Osteoblast (primary cell): ENCODE results near the gene EPB42. TPM values are rescaled to one million over a fixed set of nuclear protein-coding genes. Genes with fewer than 3 reads are reported as not detected.

Experiments used
- DNase-seq: peaks from one replicate; pipeline ENCODE4 v3.0.0; 2011; ENCODE audit warnings: low spot score, mixed read lengths; ENCODE audit not compliant: insufficient read length; ENCODE audit errors: missing footprints
- H2AFZ ChIP-seq: 2 replicates; pipeline ENCODE4 v1.6.0; 2011; ENCODE audit warnings: mild to moderate bottlenecking, low read length
- H3K27ac ChIP-seq: 2 replicates; pipeline ENCODE4 v1.5.1; 2011; ENCODE audit warnings: mild to moderate bottlenecking, low read depth, low read length, moderate library complexity
- H3K27me3 ChIP-seq: 2 replicates; pipeline ENCODE4 v1.6.0; 2012; ENCODE audit warnings: mild to moderate bottlenecking, control low read depth, inconsistent platforms, low read length, moderate library complexity; ENCODE audit not compliant: insufficient read depth
- H3K36me3 ChIP-seq: 2 replicates; pipeline ENCODE4 v1.5.1; 2011; ENCODE audit warnings: mild to moderate bottlenecking, low read length, control low read depth, moderate library complexity; ENCODE audit not compliant: insufficient read depth
- H3K4me1 ChIP-seq: 2 replicates; pipeline ENCODE4 v1.5.1; 2011; ENCODE audit warnings: mild to moderate bottlenecking, low read length, control low read depth, moderate library complexity; ENCODE audit not compliant: insufficient read depth
- H3K4me2 ChIP-seq: 2 replicates; pipeline ENCODE4 v1.6.0; 2011; ENCODE audit warnings: mild to moderate bottlenecking, low read length; ENCODE audit not compliant: insufficient read depth
- H3K4me3 ChIP-seq: fragments of 200-600 bp; sonication (generic); 3 replicates; pipeline ENCODE4 v1.5.1; 2012; ENCODE audit warnings: mild to moderate bottlenecking, low read length, inconsistent platforms; ENCODE audit not compliant: insufficient read depth
- H3K79me2 ChIP-seq: 2 replicates; pipeline ENCODE4 v1.6.0; 2012; ENCODE audit warnings: mild to moderate bottlenecking, low read length, control low read depth, inconsistent platforms; ENCODE audit not compliant: insufficient read depth
- H3K9me3 ChIP-seq: 2 replicates; pipeline ENCODE4 v1.5.1; 2011; ENCODE audit warnings: low read depth, low read length, control low read depth
- H4K20me1 ChIP-seq: 2 replicates; pipeline ENCODE4 v1.6.0; 2012; ENCODE audit warnings: mild to moderate bottlenecking, low read length, control low read depth; ENCODE audit not compliant: insufficient read depth
- CTCF ChIP-seq: IDR thresholded peaks from 2 replicates; pipeline ENCODE4 v1.5.1; 2011; ENCODE audit warnings: mild to moderate bottlenecking, low read depth, low read length, moderate library complexity; ENCODE audit errors: extremely low read depth
- total RNA-seq: library from RNA; depleted of rRNA; stranded (reverse); fragments of >200 nt; gene quantifications from 2 replicates; pipeline ENCODE4 v1.2.3, GENCODE V29; 2012

Gene EPB42
- total RNA-seq, 1 donor = not detected

GRCh38 chr15:43246261-43246774, 25.5 kb upstream of the EPB42 start:
- Histone ChIP-seq H3K4me2 (no peak overlapping the region), H2AFZ (no peak overlapping the region), H3K36me3 (no peaks in the 10 kb centered on the region), H3K9me3 (no peaks in the 10 kb centered on the region), H3K4me1 (no peaks in the 10 kb centered on the region), H3K4me3 (no peak overlapping the region), H3K27me3 (peaks cover 12% of the 10 kb centered on the region), H4K20me1 (no peaks in the 10 kb centered on the region), H3K27ac (no peak overlapping the region), H3K79me2 (no peaks in the 10 kb centered on the region)
- DNase-seq = no peak
- TF ChIP-seq CTCF = no peak

DNA sequence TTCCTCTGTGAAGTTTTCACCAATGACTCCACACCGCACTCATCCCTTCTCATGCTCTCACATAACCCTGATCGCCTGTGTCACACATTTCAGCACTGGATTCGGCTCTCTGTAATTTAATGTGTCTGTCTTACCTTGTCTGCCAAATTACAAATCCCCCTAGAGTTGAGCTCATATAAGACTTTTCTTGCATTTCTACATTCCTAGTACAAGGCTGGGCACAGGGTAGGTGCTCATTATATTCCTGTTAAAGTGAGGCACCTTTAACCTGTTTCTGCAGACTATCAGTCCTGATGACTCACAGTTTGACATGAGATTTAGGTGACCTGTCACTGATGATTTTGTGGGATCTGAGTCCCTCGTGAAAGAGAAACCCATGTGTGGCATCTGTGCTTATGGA, 23.3 kb upstream of the EPB42 start:
- Histone ChIP-seq H3K27ac (no peak overlapping the region), H3K4me3 (no peak overlapping the region), H4K20me1 (no peaks in the 10 kb centered on the region), H3K79me2 (no peaks in the 10 kb centered on the region), H3K4me2 (no peak overlapping the region), H3K9me3 (no peaks in the 10 kb centered on the region), H2AFZ (no peak overlapping the region), H3K36me3 (no peaks in the 10 kb centered on the region), H3K4me1 (peaks cover 3% of the 10 kb centered on the region), H3K27me3 (peaks cover 12% of the 10 kb centered on the region)
- no peak for TF ChIP-seq CTCF
- no peak for DNase-seq

- no peak for DNase-seq
- no peaks in the 10 kb centered on the region for H4K20me1 ChIP-seq
- no peaks in the 10 kb centered on the region for H3K9me3 ChIP-seq
- peaks cover 12% of the 10 kb centered on the region for H3K27me3 ChIP-seq
- H3K4me2 ChIP-seq = no peak overlapping the region
- H3K36me3 ChIP-seq = no peaks in the 10 kb centered on the region
- no peak overlapping the region for H2AFZ ChIP-seq
- TF ChIP-seq CTCF = no peak
- H3K27ac ChIP-seq = no peak overlapping the region
- H3K4me1 ChIP-seq = peaks cover 3% of the 10 kb centered on the region
- no peak overlapping the region for H3K4me3 ChIP-seq
- H3K79me2 ChIP-seq = no peaks in the 10 kb centered on the region
Measured at GRCh38 chr15:43243020-43243645, 22.3 kb upstream of the EPB42 start.

DNA sequence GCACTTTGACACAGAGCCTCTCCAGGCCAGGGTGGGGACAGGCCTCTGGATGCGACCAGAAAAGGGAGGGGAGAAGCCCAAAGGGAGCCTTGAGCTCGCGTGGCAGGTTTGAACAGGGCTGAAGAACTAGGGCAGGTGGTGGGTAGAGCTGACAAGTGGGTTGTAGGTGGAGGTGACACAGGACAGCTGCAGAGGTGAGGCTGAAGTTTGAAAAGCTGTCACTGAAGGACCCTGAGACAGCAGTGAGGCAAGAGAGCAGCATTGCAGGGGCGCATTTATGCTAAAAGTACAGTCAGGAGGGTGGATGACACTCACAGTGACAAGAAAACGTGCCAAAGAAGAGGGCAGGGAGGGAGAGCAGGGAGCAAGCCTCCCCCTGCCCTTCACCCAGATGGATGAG, 21.8 kb upstream of the EPB42 start:
- Histone ChIP-seq H3K36me3 (no peaks in the 10 kb centered on the region), H3K4me1 (peaks cover 3% of the 10 kb centered on the region), H3K4me3 (no peak overlapping the region), H3K9me3 (no peaks in the 10 kb centered on the region), H4K20me1 (no peaks in the 10 kb centered on the region), H3K79me2 (no peaks in the 10 kb centered on the region), H3K27ac (no peak overlapping the region), H2AFZ (no peak overlapping the region), H3K4me2 (no peak overlapping the region), H3K27me3 (peaks cover 12% of the 10 kb centered on the region)
- DNase-seq = no peak
- TF ChIP-seq CTCF = no peak
